Activated CD4-positive, alpha-beta T cell treated with anti-CD3 and anti-CD28 coated beads for 48 hours (primary cell): ENCODE measurements around the gene OCEL1.
"Not testable (repeated sequence)": the region's sequence is repeated elsewhere in the genome, so short reads cannot be mapped to it uniquely, and the experiment has no call there.

Experiments
- DNase-seq: peaks from one replicate; pipeline ENCODE4 v3.0.0-alpha.2; 2020

The OCEL1 gene

GRCh38 chr19:17266026-17266425, 40.0 kb downstream of the OCEL1 start:
- no peak for DNase-seq

GRCh38 chr19:17266589-17266974, 40.6 kb downstream of the OCEL1 start:
- no peak for DNase-seq

GRCh38 chr19:17266975-17267788, 41.2 kb downstream of the OCEL1 start, which contains the start of gene BABAM1:
Gene BABAM1, plus strand, starts transcription at chr19:17267443. Its CDS starts 1,364 bp downstream, at chr19:17268807.
- peak; percentile 97 for DNase-seq

GRCh38 chr19:17268754-17269153, 42.7 kb downstream of the OCEL1 start:
- no peak for DNase-seq

GRCh38 chr19:17274892-17275291, 48.9 kb downstream of the OCEL1 start:
- DNase-seq = not testable (repeated sequence)

GRCh38 chr19:17275441-17276175, 49.6 kb downstream of the OCEL1 start:
- no peak for DNase-seq
